HCT116 (cell line): ENCODE measurements around the gene MYBPC3. TPM values are rescaled to one million over a fixed set of nuclear protein-coding genes. Genes with fewer than 3 reads are reported as not detected.

Source experiments
- ATAC-seq: fragments of 200-7000 bp; cut with Tn5 transposase; 2 replicates; pipeline ENCODE4 v1.9.1; 2020; ENCODE audit warnings: mild to moderate bottlenecking, moderate library complexity
- BruUV-seq: library from RNA; stranded (reverse); fragments of 400-500 nt; replicated peaks from 2 replicates; lab custom pipeline; 2021; lab: Mats Ljungman, UMichigan
- CTCF ChIA-PET: fragments of 300-600 bp; sonication (Branson Sonifier 250); formaldehyde crosslinking; loops from one replicate; lab custom pipeline; 2021; ENCODE audit warnings: antibody characterized with exemption; lab: Charles Lee
- POLR2A ChIA-PET: fragments of 300-600, 350-600 bp; sonication (Branson Sonifier 250); formaldehyde crosslinking; loops from one replicate; lab custom pipeline; 2021; ENCODE audit warnings: antibody characterized with exemption; lab: Charles Lee
- RAD21 ChIA-PET, 2 experiments: fragments of 300-600 bp; sonication (Branson Sonifier 250); formaldehyde crosslinking; loops; one replicate each; lab custom pipeline; 2023; ENCODE audit warnings: low total read pairs in 2 of 2; ENCODE audit not compliant: uncharacterized antibody in 2 of 2, unreplicated experiment in 2 of 2, low non-redundant PET in 1 of 2; lab: Charles Lee
- DNase-seq: peaks from one replicate; pipeline ENCODE4 v3.0.0-alpha.2; 2010; ENCODE audit warnings: low read depth, low spot score
- H2AFZ ChIP-seq: fragments of 200-600 bp; shearing (Covaris generic), sonication (generic); 2 replicates; pipeline ENCODE4 v1.6.1; 2017; ENCODE audit warnings: low read depth, mixed run types, mixed read lengths, antibody characterized with exemption, low read length; ENCODE audit not compliant: poor library complexity, severe bottlenecking
- H3K27ac ChIP-seq: 2 replicates; pipeline ENCODE4 v1.5.1; 2012; ENCODE audit warnings: low read depth, low read length
- H3K27me3 ChIP-seq: fragments of 200-600 bp; sonication (generic); 2 replicates; pipeline ENCODE4 v1.6.1; 2016; ENCODE audit warnings: mixed run types, low read length, mixed read lengths; ENCODE audit not compliant: insufficient read depth
- H3K36me3 ChIP-seq, 2 experiments: fragments of 200-500 bp in 1 of 2; fragments of 200-600 bp in 1 of 2; sonication (Bioruptor generic) in 1 of 2; sonication (generic) in 1 of 2; 2 replicates each; pipeline versions ENCODE4 v1.5.1 to v1.6.1; 2014 to 2016; ENCODE audit warnings: low read length in 2 of 2, inconsistent platforms in 1 of 2, mixed read lengths in 1 of 2, mixed run types in 1 of 2; ENCODE audit not compliant: insufficient read depth in 2 of 2, control insufficient read depth in 1 of 2
- H3K4me1 ChIP-seq, 2 experiments: fragments of 200-600 bp in 1 of 2; sonication (generic) in 1 of 2; 2 replicates each; pipeline versions ENCODE4 v1.5.1 to v1.6.1; 2012 to 2017; ENCODE audit warnings: low read length in 2 of 2, inconsistent platforms in 1 of 2, mild to moderate bottlenecking in 1 of 2, mixed read lengths in 1 of 2, mixed run types in 1 of 2, moderate library complexity in 1 of 2; ENCODE audit not compliant: insufficient read depth in 2 of 2, control insufficient read depth in 1 of 2
- H3K4me2 ChIP-seq: fragments of 200-600 bp; sonication (generic); 2 replicates; pipeline ENCODE4 v1.6.1; 2017; ENCODE audit warnings: mixed run types, low read length, mixed read lengths
- H3K4me3 ChIP-seq, 2 experiments: fragments of 200-600 bp in 1 of 2; sonication (generic) in 1 of 2; replicated peaks in 1 of 2; 2 replicates each; pipeline ENCODE4 v1.5.1; 2011 to 2016; ENCODE audit warnings: low read length in 2 of 2, control low read depth in 1 of 2, low read depth in 1 of 2, mild to moderate bottlenecking in 1 of 2, mixed read lengths in 1 of 2, mixed run types in 1 of 2
- H3K79me2 ChIP-seq: fragments of 200-600 bp; sonication (generic); 2 replicates; pipeline ENCODE4 v1.6.1; 2017; ENCODE audit warnings: mild to moderate bottlenecking, mixed run types, low read length, moderate library complexity, mixed read lengths; ENCODE audit not compliant: insufficient read depth
- H3K9ac ChIP-seq: fragments of 200-600 bp; sonication (generic); 2 replicates; pipeline ENCODE4 v1.6.1; 2016; ENCODE audit warnings: low read length, mixed read lengths
- H3K9me2 ChIP-seq: fragments of 200-600 bp; sonication (generic), shearing (Covaris generic); 2 replicates; pipeline ENCODE4 v1.6.1; 2017; ENCODE audit warnings: mixed run types, mild to moderate bottlenecking, moderate library complexity; ENCODE audit not compliant: insufficient read depth
- H3K9me3 ChIP-seq, 2 experiments: fragments of 200-500 bp in 1 of 2; fragments of 200-600 bp in 1 of 2; sonication (Bioruptor generic) in 1 of 2; sonication (generic) in 1 of 2; 2 replicates each; pipeline ENCODE4 v1.6.1; 2014 to 2017; ENCODE audit warnings: low read length in 2 of 2, mixed read lengths in 2 of 2, inconsistent platforms in 1 of 2, low read depth in 1 of 2, mild to moderate bottlenecking in 1 of 2, mixed run types in 1 of 2, moderate library complexity in 1 of 2; ENCODE audit not compliant: control insufficient read depth in 1 of 2, insufficient read depth in 1 of 2
- H4K20me1 ChIP-seq: fragments of 200-600 bp; sonication (generic), shearing (Covaris generic); 2 replicates; pipeline ENCODE4 v1.6.1; 2017; ENCODE audit warnings: mixed run types, mild to moderate bottlenecking, moderate library complexity; ENCODE audit not compliant: insufficient read depth
- CEBPB ChIP-seq: IDR thresholded peaks from 2 replicates; pipeline ENCODE4 v1.6.1; 2012; ENCODE audit warnings: low read depth
- EGR1 ChIP-seq: IDR thresholded peaks from 2 replicates; pipeline ENCODE4 v1.6.1; 2012; ENCODE audit warnings: low read depth
- ELF1 ChIP-seq: IDR thresholded peaks from 2 replicates; pipeline ENCODE4 v1.6.1; 2012; ENCODE audit warnings: low read depth, borderline replicate concordance
- EZH2 ChIP-seq: fragments of 200-600 bp; sonication (generic); IDR thresholded peaks from 2 replicates; pipeline ENCODE4 v1.6.1; 2017; ENCODE audit warnings: antibody characterized with exemption, mixed run types
- EZH2phosphoT487 ChIP-seq: fragments of 200-600 bp; IDR thresholded peaks from 2 replicates; pipeline ENCODE4 v1.6.1; 2018; ENCODE audit warnings: antibody characterized with exemption, borderline replicate concordance
- FOSL1 ChIP-seq: IDR thresholded peaks from 2 replicates; pipeline ENCODE4 v1.6.1; 2012; ENCODE audit warnings: low read depth
- JUND ChIP-seq: IDR thresholded peaks from 2 replicates; pipeline ENCODE4 v1.6.1; 2012
- POLR2A ChIP-seq: IDR thresholded peaks from 2 replicates; pipeline ENCODE4 v1.7.0; 2011; ENCODE audit warnings: borderline replicate concordance; ENCODE audit not compliant: insufficient read depth, insufficient read length; ENCODE audit errors: extremely low read depth
- POLR2AphosphoS5 ChIP-seq: IDR thresholded peaks from 2 replicates; pipeline ENCODE4 v1.6.1; 2011; ENCODE audit warnings: mild to moderate bottlenecking, low read depth, low read length, moderate library complexity
- RAD21 ChIP-seq: IDR thresholded peaks from 2 replicates; pipeline ENCODE4 v1.6.1; 2012; ENCODE audit warnings: low read depth, mild to moderate bottlenecking
- SIN3A ChIP-seq: IDR thresholded peaks from 2 replicates; pipeline ENCODE4 v1.6.1; 2012; ENCODE audit warnings: low read depth
- SP1 ChIP-seq: IDR thresholded peaks from 2 replicates; pipeline ENCODE4 v1.6.1; 2012; ENCODE audit warnings: low read depth
- TCF7L2 ChIP-seq: IDR thresholded peaks from 2 replicates; pipeline ENCODE4 v1.7.0; 2011; ENCODE audit warnings: borderline replicate concordance, inconsistent platforms; ENCODE audit not compliant: insufficient read depth, insufficient read length; ENCODE audit errors: extremely low read depth
- YY1 ChIP-seq: IDR thresholded peaks from 2 replicates; pipeline ENCODE4 v1.6.1; 2011; ENCODE audit warnings: low read length, low read depth, moderate library complexity, mild to moderate bottlenecking; ENCODE audit not compliant: insufficient replicate concordance; ENCODE audit errors: extremely low read depth
- ZBTB33 ChIP-seq: IDR thresholded peaks from 2 replicates; pipeline ENCODE4 v1.6.1; 2011; ENCODE audit warnings: mild to moderate bottlenecking, low read length, moderate library complexity; ENCODE audit not compliant: insufficient replicate concordance; ENCODE audit errors: extremely low read depth
- ZFX ChIP-seq: fragments of 450-650 bp; IDR thresholded peaks from 2 replicates; pipeline ENCODE4 v1.6.1; 2017
- ZNF274 ChIP-seq: fragments of 200-500 bp; sonication (Bioruptor generic); IDR thresholded peaks from 2 replicates; pipeline ENCODE4 v1.6.1; 2014; ENCODE audit warnings: mild to moderate bottlenecking, low read depth, low read length, inconsistent platforms
- intact Hi-C: fragments of 100-400 bp; cut with micrococcal nuclease; formaldehyde crosslinking; loops from 2 replicates; pipeline ENCODE4 v1.10.0; 2022
- total RNA-seq: library from RNA; stranded (reverse); gene quantifications from one replicate; pipeline ENCODE4 v1.2.1, GENCODE V29; 2021; ENCODE audit not compliant: unreplicated experiment
- TF ChIP-seq, protein P1 (sequence below): IDR thresholded peaks from 2 replicates; pipeline ENCODE4 v1.6.1; 2012; ENCODE audit warnings: low read depth
- TF ChIP-seq, protein P2 (sequence below), 3 experiments: fragments of 200-600 bp in 1 of 3; sonication (generic) in 1 of 3; IDR thresholded peaks in 2 of 3; conservative IDR thresholded peaks in 1 of 3; 2 replicates each; pipeline ENCODE4 v1.5.1; 2012 to 2017; ENCODE audit warnings: low read depth in 2 of 3, low read length in 2 of 3, antibody characterized with exemption in 1 of 3, borderline replicate concordance in 1 of 3, control low read depth in 1 of 3, mild to moderate bottlenecking in 1 of 3, mixed read lengths in 1 of 3, mixed run types in 1 of 3, moderate library complexity in 1 of 3; ENCODE audit not compliant: insufficient read depth in 1 of 3
- TF ChIP-seq, protein P3 (sequence below): IDR thresholded peaks from 2 replicates; pipeline ENCODE4 v1.6.1; 2012

The MYBPC3 gene
- total RNA-seq, 1 experiment from 2014 or later, result 0.25 TPM

DNA sequence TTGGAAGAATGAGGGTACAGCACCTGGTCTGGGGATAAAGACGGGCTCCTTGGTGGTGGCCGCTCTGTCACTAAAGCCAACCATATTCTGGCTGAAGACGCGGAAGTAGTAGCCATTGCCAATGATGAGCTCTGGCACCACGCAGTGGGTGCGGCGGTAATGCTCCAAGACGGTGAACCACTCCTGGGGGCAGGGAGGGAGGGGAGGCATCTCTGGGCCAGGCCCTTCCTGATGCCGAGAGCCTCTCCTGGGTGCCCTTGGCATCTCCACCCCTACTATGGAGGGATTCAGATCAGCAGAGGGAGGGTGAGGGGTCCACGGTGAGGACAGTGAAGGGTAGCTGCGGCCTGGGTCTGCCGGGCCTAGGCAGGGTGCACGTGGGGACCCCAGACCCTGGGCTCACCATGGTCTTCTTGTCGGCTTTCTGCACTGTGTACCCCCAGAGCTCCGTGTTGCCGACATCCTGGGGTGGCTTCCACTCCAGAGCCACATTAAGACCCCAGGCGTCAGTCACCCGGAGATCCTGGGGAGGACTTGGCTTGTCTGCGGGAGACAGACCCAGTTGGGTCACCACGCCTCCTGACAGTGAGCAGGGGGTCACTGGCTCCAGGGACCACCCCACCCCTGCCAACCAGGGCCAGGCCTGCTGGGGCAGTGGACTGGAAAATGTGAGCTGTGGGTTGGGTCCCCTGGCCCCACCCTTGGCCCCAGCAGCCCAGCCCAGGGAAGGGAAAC is 19.5 kb downstream of the MYBPC3 start:
- CTCF ChIA-PET, result no interaction called here
- TF ChIP-seq TCF7L2, result no peak
- no peak for TF ChIP-seq EZH2phosphoT487
- no peak for TF ChIP-seq POLR2A
- TF ChIP-seq RAD21, result no peak
- TF ChIP-seq, protein P1, sequence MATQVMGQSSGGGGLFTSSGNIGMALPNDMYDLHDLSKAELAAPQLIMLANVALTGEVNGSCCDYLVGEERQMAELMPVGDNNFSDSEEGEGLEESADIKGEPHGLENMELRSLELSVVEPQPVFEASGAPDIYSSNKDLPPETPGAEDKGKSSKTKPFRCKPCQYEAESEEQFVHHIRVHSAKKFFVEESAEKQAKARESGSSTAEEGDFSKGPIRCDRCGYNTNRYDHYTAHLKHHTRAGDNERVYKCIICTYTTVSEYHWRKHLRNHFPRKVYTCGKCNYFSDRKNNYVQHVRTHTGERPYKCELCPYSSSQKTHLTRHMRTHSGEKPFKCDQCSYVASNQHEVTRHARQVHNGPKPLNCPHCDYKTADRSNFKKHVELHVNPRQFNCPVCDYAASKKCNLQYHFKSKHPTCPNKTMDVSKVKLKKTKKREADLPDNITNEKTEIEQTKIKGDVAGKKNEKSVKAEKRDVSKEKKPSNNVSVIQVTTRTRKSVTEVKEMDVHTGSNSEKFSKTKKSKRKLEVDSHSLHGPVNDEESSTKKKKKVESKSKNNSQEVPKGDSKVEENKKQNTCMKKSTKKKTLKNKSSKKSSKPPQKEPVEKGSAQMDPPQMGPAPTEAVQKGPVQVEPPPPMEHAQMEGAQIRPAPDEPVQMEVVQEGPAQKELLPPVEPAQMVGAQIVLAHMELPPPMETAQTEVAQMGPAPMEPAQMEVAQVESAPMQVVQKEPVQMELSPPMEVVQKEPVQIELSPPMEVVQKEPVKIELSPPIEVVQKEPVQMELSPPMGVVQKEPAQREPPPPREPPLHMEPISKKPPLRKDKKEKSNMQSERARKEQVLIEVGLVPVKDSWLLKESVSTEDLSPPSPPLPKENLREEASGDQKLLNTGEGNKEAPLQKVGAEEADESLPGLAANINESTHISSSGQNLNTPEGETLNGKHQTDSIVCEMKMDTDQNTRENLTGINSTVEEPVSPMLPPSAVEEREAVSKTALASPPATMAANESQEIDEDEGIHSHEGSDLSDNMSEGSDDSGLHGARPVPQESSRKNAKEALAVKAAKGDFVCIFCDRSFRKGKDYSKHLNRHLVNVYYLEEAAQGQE, result no peak
- no peak for TF ChIP-seq EGR1
- TF ChIP-seq YY1, result no peak
- no peak for TF ChIP-seq POLR2AphosphoS5
- no peak for TF ChIP-seq FOSL1
- TF ChIP-seq ELF1, result no peak
- no peak for TF ChIP-seq EZH2
- TF ChIP-seq, protein P2, sequence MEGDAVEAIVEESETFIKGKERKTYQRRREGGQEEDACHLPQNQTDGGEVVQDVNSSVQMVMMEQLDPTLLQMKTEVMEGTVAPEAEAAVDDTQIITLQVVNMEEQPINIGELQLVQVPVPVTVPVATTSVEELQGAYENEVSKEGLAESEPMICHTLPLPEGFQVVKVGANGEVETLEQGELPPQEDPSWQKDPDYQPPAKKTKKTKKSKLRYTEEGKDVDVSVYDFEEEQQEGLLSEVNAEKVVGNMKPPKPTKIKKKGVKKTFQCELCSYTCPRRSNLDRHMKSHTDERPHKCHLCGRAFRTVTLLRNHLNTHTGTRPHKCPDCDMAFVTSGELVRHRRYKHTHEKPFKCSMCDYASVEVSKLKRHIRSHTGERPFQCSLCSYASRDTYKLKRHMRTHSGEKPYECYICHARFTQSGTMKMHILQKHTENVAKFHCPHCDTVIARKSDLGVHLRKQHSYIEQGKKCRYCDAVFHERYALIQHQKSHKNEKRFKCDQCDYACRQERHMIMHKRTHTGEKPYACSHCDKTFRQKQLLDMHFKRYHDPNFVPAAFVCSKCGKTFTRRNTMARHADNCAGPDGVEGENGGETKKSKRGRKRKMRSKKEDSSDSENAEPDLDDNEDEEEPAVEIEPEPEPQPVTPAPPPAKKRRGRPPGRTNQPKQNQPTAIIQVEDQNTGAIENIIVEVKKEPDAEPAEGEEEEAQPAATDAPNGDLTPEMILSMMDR (IDR thresholded peaks at IDR 0.05 in 2 of 3, conservative IDR thresholded peaks at IDR 0.05 in 1 of 3; ENCODE audit: borderline replicate concordance in 1 of 3, insufficient read depth in 1 of 3, low read depth in 2 of 3, low read length in 2 of 3), result no peak
- TF ChIP-seq ZNF274, result no peak
- no peak for TF ChIP-seq SP1
- no peak for TF ChIP-seq JUND
- TF ChIP-seq, protein P3, sequence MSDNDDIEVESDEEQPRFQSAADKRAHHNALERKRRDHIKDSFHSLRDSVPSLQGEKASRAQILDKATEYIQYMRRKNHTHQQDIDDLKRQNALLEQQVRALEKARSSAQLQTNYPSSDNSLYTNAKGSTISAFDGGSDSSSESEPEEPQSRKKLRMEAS, result no peak
- TF ChIP-seq CEBPB, result no peak
- no peak for TF ChIP-seq SIN3A
- no peak for TF ChIP-seq ZBTB33
- no peak for TF ChIP-seq ZFX
- no peaks in the 10 kb centered on the region for H4K20me1 ChIP-seq
- no peaks in the 10 kb centered on the region; a peak in 1 of 4 replicates for H3K36me3 ChIP-seq
- H3K27me3 ChIP-seq, result no peaks in the 10 kb centered on the region
- H3K4me3 ChIP-seq, result no peak overlapping the region
- RAD21 ChIA-PET, result no interaction called here
- intact Hi-C loops, result no loop called here
- no peak overlapping the region for H3K9ac ChIP-seq
- no peaks in the 10 kb centered on the region for H3K9me2 ChIP-seq
- H3K9me3 ChIP-seq, result no peaks in the 10 kb centered on the region
- no TSS peak for BruUV-seq
- H3K4me2 ChIP-seq, result no peak overlapping the region
- H3K4me1 ChIP-seq, result peaks cover 6 to 14% of the 10 kb centered on the region in 2 experiments; a peak in 3 of 4 replicates
- ATAC-seq (no peak), DNase-seq (no peak)
- H3K27ac ChIP-seq, result no peak overlapping the region
- no peak overlapping the region for H2AFZ ChIP-seq
- no peaks in the 10 kb centered on the region for H3K79me2 ChIP-seq
- POLR2A ChIA-PET, result no interaction called here
